Liver (tissue), 9 donors: ENCODE data around the gene CPLANE2. TPM values are rescaled to one million over a fixed set of nuclear protein-coding genes. Genes with fewer than 3 reads are reported as not detected.

Source experiments
- DNase-seq: peaks from one replicate; pipeline ENCODE4 v3.0.0-alpha.2; 2017; ENCODE audit warnings: low spot score
- H3K27ac ChIP-seq, 2 donors: one replicate each; pipeline ENCODE4 v1.7.0; 2013; ENCODE audit warnings: inconsistent platforms in 2 of 2, low read length in 2 of 2, control low read depth in 1 of 2, low read depth in 1 of 2, mild to moderate bottlenecking in 1 of 2
- H3K27me3 ChIP-seq, 4 donors: one replicate each; pipeline versions ENCODE4 v1.6.1 to v1.7.0; 2013; ENCODE audit warnings: low read length in 3 of 4, inconsistent platforms in 1 of 4, mild to moderate bottlenecking in 1 of 4, moderate library complexity in 1 of 4; ENCODE audit not compliant: control insufficient read depth in 4 of 4, insufficient read depth in 4 of 4
- H3K36me3 ChIP-seq, 4 donors: one replicate each; pipeline versions ENCODE4 v1.6.1 to v1.7.0; 2013; ENCODE audit warnings: low read length in 3 of 4, mild to moderate bottlenecking in 3 of 4, low read depth in 1 of 4, moderate library complexity in 1 of 4; ENCODE audit not compliant: control insufficient read depth in 4 of 4, insufficient read depth in 3 of 4
- H3K4me1 ChIP-seq, 4 donors: one replicate each; pipeline versions ENCODE4 v1.6.1 to v1.7.0; 2013; ENCODE audit warnings: low read length in 3 of 4, mild to moderate bottlenecking in 3 of 4, moderate library complexity in 1 of 4; ENCODE audit not compliant: control insufficient read depth in 4 of 4, insufficient read depth in 4 of 4
- H3K4me3 ChIP-seq, 3 donors: one replicate each; pipeline versions ENCODE4 v1.6.1 to v1.7.0; 2013; ENCODE audit warnings: low read length in 3 of 3, control low read depth in 1 of 3, low read depth in 1 of 3, mild to moderate bottlenecking in 1 of 3
- H3K9ac ChIP-seq, 2 donors: one replicate each; pipeline ENCODE4 v1.7.0; 2013; ENCODE audit warnings: low read length in 2 of 2, mild to moderate bottlenecking in 2 of 2, moderate library complexity in 2 of 2, control low read depth in 1 of 2, low read depth in 1 of 2
- H3K9me3 ChIP-seq, 4 donors: one replicate each; pipeline versions ENCODE4 v1.6.1 to v1.7.0; 2013; ENCODE audit warnings: low read length in 3 of 4; ENCODE audit not compliant: control insufficient read depth in 4 of 4
- EGR1 ChIP-seq, 2 donors: IDR thresholded peaks; 2 replicates each; pipeline ENCODE4 v1.6.1; 2016 to 2018; ENCODE audit warnings: antibody characterized with exemption in 2 of 2, low read depth in 2 of 2
- FOXA1 ChIP-seq: IDR thresholded peaks from 2 replicates; pipeline ENCODE4 v1.6.1; 2016; ENCODE audit warnings: antibody characterized with exemption
- FOXA2 ChIP-seq: IDR thresholded peaks from 2 replicates; pipeline ENCODE4 v1.6.1; 2016; ENCODE audit warnings: antibody characterized with exemption
- GABPA ChIP-seq, 2 donors: IDR thresholded peaks in 1 of 2; conservative IDR thresholded peaks in 1 of 2; 2 replicates each; pipeline ENCODE4 v1.6.1; 2016; ENCODE audit warnings: antibody characterized with exemption in 2 of 2, mild to moderate bottlenecking in 1 of 2, moderate library complexity in 1 of 2
- HNF4A ChIP-seq, 2 donors: conservative IDR thresholded peaks; 2 replicates each; pipeline ENCODE4 v1.6.1; 2016; ENCODE audit warnings: antibody characterized with exemption in 2 of 2, mild to moderate bottlenecking in 2 of 2
- JUND ChIP-seq, 2 donors: IDR thresholded peaks; 2 replicates each; pipeline ENCODE4 v1.6.1; 2016; ENCODE audit warnings: antibody characterized with exemption in 2 of 2
- NR2F2 ChIP-seq: IDR thresholded peaks from 2 replicates; pipeline ENCODE4 v1.6.1; 2016; ENCODE audit warnings: antibody characterized with exemption
- RAD21 ChIP-seq, 2 donors: IDR thresholded peaks; 2 replicates each; pipeline ENCODE4 v1.6.1; 2016; ENCODE audit warnings: antibody characterized with exemption in 2 of 2, mild to moderate bottlenecking in 2 of 2
- RXRA ChIP-seq, 2 donors: IDR thresholded peaks; 2 replicates each; pipeline ENCODE4 v1.6.1; 2017 to 2018; ENCODE audit warnings: antibody characterized with exemption in 2 of 2, mild to moderate bottlenecking in 1 of 2
- SP1 ChIP-seq: IDR thresholded peaks from 2 replicates; pipeline ENCODE4 v1.6.1; 2018; ENCODE audit warnings: antibody characterized with exemption, mild to moderate bottlenecking
- TAF1 ChIP-seq: conservative IDR thresholded peaks from 2 replicates; pipeline ENCODE4 v1.6.1; 2016; ENCODE audit warnings: antibody characterized with exemption, mild to moderate bottlenecking
- YY1 ChIP-seq: IDR thresholded peaks from 2 replicates; pipeline ENCODE4 v1.6.1; 2016; ENCODE audit warnings: antibody characterized with exemption, mild to moderate bottlenecking
- WGBS: extraction: QIAGEN DNeasy Blood & Tissue Kit; methylation state at CpG from one replicate; pipeline ENCODE4 v1.1.7; 2013; 5-methylcytosine and 5-hydroxymethylcytosine counted together
- polyA plus RNA-seq, 2 donors: library from polyadenylated mRNA; stranded (reverse) in 1 of 2; unstranded in 1 of 2; fragments of 200-250 nt in 1 of 2; fragments of >200 nt in 1 of 2; fragmentation: Nextera tagmentation in 1 of 2; extraction: Ambion mirVana in 1 of 2; gene quantifications; one replicate each; pipeline versions ENCODE4 v1.2.1 to v1.2.3, GENCODE V29; 2013 to 2015
- total RNA-seq, 2 donors: library from RNA; depleted of rRNA; stranded (reverse); fragments of >200 nt; gene quantifications; one replicate each; pipeline ENCODE4 v1.2.3, GENCODE V29; 2014
- TF ChIP-seq, protein P1 (sequence below): IDR thresholded peaks from 2 replicates; pipeline ENCODE4 v1.6.1; 2016; ENCODE audit warnings: antibody characterized with exemption, mild to moderate bottlenecking
- TF ChIP-seq, protein P2 (sequence below): IDR thresholded peaks from 2 replicates; pipeline ENCODE4 v1.6.1; 2016; ENCODE audit warnings: antibody characterized with exemption
- TF ChIP-seq, protein P3 (sequence below): IDR thresholded peaks from 2 replicates; pipeline ENCODE4 v1.6.1; 2016; ENCODE audit warnings: antibody characterized with exemption
- donor health status: healthy.
- donor health status: healthy.
- donor health status: healthy.
- donor health status: healthy.
- donor health status: healthy.

CPLANE2 gene
- total and polyA plus RNA-seq, 4 donors = 0.96 to 2.7 (median 2.5) TPM

DNA sequence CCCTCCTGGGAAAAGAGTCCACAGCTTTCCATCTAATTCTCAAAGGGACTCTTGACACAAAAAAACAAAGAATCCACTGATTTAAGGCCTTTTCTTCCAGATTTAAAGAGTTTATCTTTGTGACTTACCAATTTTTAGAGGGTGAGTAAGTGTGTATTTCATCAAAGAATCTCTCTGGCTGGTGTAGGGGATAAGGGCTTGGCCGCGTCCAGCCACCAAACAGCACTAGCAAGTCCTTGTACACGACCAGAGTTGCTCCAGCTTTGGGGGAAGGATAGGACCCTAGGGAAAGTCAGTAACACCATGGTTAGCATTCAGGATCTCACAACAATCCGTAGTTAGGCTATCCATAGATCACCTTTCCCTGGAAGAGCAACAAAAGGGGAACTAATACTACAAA lies 19.5 kb upstream of the CPLANE2 start:
- no peak overlapping the region for H3K4me3 ChIP-seq
- H3K9ac ChIP-seq = no peak overlapping the region
- H3K4me1 ChIP-seq = peaks cover 0 to 17% (median 12%) of the 10 kb centered on the region in 4 donors
- H3K9me3 ChIP-seq = no peaks in the 10 kb centered on the region
- H3K27me3 ChIP-seq = no peaks in the 10 kb centered on the region
- peaks cover 2 to 13% (median 7%) of the 10 kb centered on the region in 4 donors for H3K36me3 ChIP-seq
- TF ChIP-seq SP1 (no peak), TAF1 (no peak), YY1 (no peak), FOXA1 (no peak), NR2F2 (no peak), HNF4A (conservative IDR thresholded peaks at IDR 0.05) (no peak), RXRA (IDR thresholded peaks at IDR 0.05) (no peak), GABPA (IDR thresholded peaks at IDR 0.05 in 1 of 2, conservative IDR thresholded peaks at IDR 0.05 in 1 of 2) (no peak)
- no peak overlapping the region for H3K27ac ChIP-seq
- no peak for DNase-seq
- 96% methylated on average over 4 of the region's 4 CpGs for WGBS

DNA sequence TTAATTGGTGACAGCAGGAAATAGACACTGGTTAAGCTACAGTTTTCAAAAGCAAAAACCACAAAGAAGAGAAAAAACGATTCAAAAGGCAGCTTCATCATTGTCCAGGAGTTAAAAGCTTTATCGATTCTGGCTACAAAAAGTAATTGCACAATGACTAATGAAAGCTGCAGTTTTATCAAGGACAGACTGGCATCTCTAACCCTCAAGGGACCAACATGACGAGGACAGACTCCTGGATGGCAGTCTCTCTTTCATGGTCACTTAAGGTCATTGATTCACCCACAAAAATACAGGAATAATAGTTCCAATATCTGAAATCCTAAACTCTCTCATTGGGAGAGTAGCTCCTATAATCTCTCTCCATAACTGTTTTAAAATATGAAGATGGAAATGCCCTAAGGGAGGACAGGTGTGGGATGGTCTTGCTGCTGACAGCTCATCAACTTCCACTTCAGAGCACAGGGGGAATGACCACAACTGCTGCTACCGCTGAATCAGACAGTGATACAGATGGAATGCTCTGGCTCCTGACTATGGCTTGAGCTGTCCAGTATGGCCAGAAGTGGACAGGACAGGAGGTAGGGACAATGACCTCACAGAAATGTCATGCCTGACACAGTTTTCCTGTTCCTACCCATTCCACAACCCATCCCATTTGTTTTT lies 17.4 kb upstream of the CPLANE2 start:
- Histone ChIP-seq H3K27ac (no peak overlapping the region), H3K4me3 (no peak overlapping the region), H3K4me1 (peaks cover 1 to 29% (median 25%) of the 10 kb centered on the region in 4 donors), H3K27me3 (no peaks in the 10 kb centered on the region), H3K9me3 (no peaks in the 10 kb centered on the region), H3K36me3 (peaks cover 2 to 15% (median 14%) of the 10 kb centered on the region in 4 donors), H3K9ac (no peak overlapping the region)
- TF ChIP-seq HNF4A (conservative IDR thresholded peaks at IDR 0.05) = peak; percentile 28 to 30
- no peak for TF ChIP-seq FOXA1
- TF ChIP-seq, protein P1, sequence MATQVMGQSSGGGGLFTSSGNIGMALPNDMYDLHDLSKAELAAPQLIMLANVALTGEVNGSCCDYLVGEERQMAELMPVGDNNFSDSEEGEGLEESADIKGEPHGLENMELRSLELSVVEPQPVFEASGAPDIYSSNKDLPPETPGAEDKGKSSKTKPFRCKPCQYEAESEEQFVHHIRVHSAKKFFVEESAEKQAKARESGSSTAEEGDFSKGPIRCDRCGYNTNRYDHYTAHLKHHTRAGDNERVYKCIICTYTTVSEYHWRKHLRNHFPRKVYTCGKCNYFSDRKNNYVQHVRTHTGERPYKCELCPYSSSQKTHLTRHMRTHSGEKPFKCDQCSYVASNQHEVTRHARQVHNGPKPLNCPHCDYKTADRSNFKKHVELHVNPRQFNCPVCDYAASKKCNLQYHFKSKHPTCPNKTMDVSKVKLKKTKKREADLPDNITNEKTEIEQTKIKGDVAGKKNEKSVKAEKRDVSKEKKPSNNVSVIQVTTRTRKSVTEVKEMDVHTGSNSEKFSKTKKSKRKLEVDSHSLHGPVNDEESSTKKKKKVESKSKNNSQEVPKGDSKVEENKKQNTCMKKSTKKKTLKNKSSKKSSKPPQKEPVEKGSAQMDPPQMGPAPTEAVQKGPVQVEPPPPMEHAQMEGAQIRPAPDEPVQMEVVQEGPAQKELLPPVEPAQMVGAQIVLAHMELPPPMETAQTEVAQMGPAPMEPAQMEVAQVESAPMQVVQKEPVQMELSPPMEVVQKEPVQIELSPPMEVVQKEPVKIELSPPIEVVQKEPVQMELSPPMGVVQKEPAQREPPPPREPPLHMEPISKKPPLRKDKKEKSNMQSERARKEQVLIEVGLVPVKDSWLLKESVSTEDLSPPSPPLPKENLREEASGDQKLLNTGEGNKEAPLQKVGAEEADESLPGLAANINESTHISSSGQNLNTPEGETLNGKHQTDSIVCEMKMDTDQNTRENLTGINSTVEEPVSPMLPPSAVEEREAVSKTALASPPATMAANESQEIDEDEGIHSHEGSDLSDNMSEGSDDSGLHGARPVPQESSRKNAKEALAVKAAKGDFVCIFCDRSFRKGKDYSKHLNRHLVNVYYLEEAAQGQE = no peak
- TF ChIP-seq RXRA (IDR thresholded peaks at IDR 0.05) = peak; percentile 7 to 36
- no peak for TF ChIP-seq JUND (IDR thresholded peaks at IDR 0.05)
- TF ChIP-seq FOXA2 = no peak
- TF ChIP-seq NR2F2 = no peak
- peak; percentile 32 for TF ChIP-seq YY1
- TF ChIP-seq EGR1 (IDR thresholded peaks at IDR 0.05; ENCODE audit: low read depth in 2 of 2) = no peak
- TF ChIP-seq GABPA (IDR thresholded peaks at IDR 0.05 in 1 of 2, conservative IDR thresholded peaks at IDR 0.05 in 1 of 2) = no peak
- TF ChIP-seq, protein P2, sequence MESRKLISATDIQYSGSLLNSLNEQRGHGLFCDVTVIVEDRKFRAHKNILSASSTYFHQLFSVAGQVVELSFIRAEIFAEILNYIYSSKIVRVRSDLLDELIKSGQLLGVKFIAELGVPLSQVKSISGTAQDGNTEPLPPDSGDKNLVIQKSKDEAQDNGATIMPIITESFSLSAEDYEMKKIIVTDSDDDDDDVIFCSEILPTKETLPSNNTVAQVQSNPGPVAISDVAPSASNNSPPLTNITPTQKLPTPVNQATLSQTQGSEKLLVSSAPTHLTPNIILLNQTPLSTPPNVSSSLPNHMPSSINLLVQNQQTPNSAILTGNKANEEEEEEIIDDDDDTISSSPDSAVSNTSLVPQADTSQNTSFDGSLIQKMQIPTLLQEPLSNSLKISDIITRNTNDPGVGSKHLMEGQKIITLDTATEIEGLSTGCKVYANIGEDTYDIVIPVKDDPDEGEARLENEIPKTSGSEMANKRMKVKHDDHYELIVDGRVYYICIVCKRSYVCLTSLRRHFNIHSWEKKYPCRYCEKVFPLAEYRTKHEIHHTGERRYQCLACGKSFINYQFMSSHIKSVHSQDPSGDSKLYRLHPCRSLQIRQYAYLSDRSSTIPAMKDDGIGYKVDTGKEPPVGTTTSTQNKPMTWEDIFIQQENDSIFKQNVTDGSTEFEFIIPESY = no peak
- peak; percentile 24 for TF ChIP-seq SP1
- TF ChIP-seq RAD21 (IDR thresholded peaks at IDR 0.05) = peak in 1 of 2 donors; percentile 30
- TF ChIP-seq, protein P3, sequence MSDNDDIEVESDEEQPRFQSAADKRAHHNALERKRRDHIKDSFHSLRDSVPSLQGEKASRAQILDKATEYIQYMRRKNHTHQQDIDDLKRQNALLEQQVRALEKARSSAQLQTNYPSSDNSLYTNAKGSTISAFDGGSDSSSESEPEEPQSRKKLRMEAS = no peak
- no peak for DNase-seq
- 35% methylated on average over 4 of the region's 4 CpGs for WGBS
